Activated naive CD4-positive, alpha-beta T cell treated with anti-CD3 and anti-CD28 coated beads for 36 hours (primary cell): ENCODE results near the gene TBKBP1. TPM values are rescaled to one million over a fixed set of nuclear protein-coding genes. Genes with fewer than 3 reads are reported as not detected.
A peak's percentile ranks its signal among the peaks of the same experiment; 100 is the strongest.

Experiments
- CTCF ChIA-PET: fragments of 350-600 bp; sonication (Branson Sonifier 250); formaldehyde crosslinking; loops from one replicate; lab custom pipeline; 2021; ENCODE audit warnings: antibody characterized with exemption; lab: Charles Lee
- DNase-seq: peaks from one replicate; pipeline ENCODE4 v3.0.0-alpha.2; 2020
- H3K27ac Mint-ChIP-seq: one replicate; pipeline ENCODE4 v1.8.0; 2021; ENCODE audit warnings: mild to moderate bottlenecking, mixed read lengths
- H3K27me3 Mint-ChIP-seq: one replicate; pipeline ENCODE4 v1.8.0; 2021; ENCODE audit warnings: low read depth, mixed read lengths
- H3K36me3 Mint-ChIP-seq: one replicate; pipeline ENCODE4 v1.8.0; 2021; ENCODE audit warnings: low read depth, mixed read lengths
- H3K4me1 Mint-ChIP-seq: one replicate; pipeline ENCODE4 v1.8.0; 2021; ENCODE audit warnings: low read depth, mixed read lengths
- H3K4me3 Mint-ChIP-seq: one replicate; pipeline ENCODE4 v1.8.0; 2021; ENCODE audit warnings: mild to moderate bottlenecking, moderate library complexity, mixed read lengths
- H3K9me3 Mint-ChIP-seq: one replicate; pipeline ENCODE4 v1.8.0; 2021; ENCODE audit warnings: mixed read lengths
- intact Hi-C: fragments of 100-400 bp; cut with micrococcal nuclease; formaldehyde crosslinking; loops from one replicate; pipeline ENCODE4 v1.15.1; 2023
- total RNA-seq, 2 experiments: library from RNA; stranded (reverse); gene quantifications; one replicate each; pipeline ENCODE4 v1.2.3, GENCODE V29; 2021

Gene TBKBP1
- total RNA-seq, 2 experiments from 2014 or later, result 19.5 to 19.7 TPM

DNA sequence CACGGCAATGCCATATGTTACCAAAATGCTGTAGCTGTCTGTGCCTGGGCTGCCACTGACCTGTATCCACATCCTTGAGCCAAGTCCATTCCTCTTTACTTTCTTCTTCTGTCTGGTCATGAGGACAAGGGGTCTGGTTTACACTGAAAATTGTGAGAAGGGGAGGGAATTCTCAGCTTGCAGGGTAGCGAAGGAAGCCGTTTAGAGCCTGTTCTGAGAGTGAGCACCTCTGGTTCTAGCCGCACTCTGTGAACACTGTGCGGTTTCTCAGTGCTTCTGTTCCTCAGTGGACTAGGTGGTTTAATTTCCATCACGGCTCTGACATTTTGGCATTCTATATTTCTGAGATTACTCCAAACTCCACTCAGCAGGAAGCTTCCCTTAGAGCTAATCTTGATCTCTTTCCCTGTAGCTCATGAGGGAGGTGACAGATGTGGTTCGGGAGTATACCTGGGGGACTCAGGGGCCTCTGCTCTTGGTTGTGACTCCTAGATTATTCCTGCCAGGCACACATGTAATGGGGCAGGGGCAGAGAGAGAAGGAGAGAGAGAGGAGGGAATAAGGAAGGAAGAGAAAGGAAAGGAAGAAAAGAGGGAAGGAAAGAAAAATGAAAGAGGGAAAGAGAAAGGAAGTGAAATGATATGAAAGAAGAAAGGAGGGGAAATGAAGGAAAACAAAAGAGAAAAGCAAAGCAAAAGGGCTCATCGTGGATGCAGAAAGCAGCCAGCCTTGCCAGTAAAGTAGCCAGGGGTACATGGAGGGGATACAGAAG is 24.9 kb downstream of the TBKBP1 start:
- no peaks in the 10 kb centered on the region for H3K9me3 Mint-ChIP-seq
- H3K4me3 Mint-ChIP-seq, result peak overlapping the region; percentile 62
- H3K27me3 Mint-ChIP-seq, result no peaks in the 10 kb centered on the region
- CTCF ChIA-PET, result interaction anchor here (0.7 to 6.4 kb wide), 11 partner anchors 9 to 228 kb away, joined by 3 to 128 read pairs (median 6); partner anchors contain the start of gene TBX21
- intact Hi-C loops, result loop anchor here (1.0 kb wide), 1 partner anchor 21 kb away; no protein-coding TSS in a partner anchor
- peaks cover 88% of the 10 kb centered on the region for H3K4me1 Mint-ChIP-seq
- no peaks in the 10 kb centered on the region for H3K36me3 Mint-ChIP-seq
- peak; percentile 51 for DNase-seq
- H3K27ac Mint-ChIP-seq, result peak overlapping the region; percentile 100

GRCh38 chr17:47719411-47720152 is 25.6 kb downstream of the TBKBP1 start:
- Mint-ChIP-seq H3K9me3 (no peaks in the 10 kb centered on the region), H3K27me3 (no peaks in the 10 kb centered on the region), H3K27ac (peak overlapping the region; percentile 100), H3K4me1 (peaks cover 95% of the 10 kb centered on the region), H3K36me3 (no peaks in the 10 kb centered on the region), H3K4me3 (peak overlapping the region; percentile 62)
- CTCF ChIA-PET, result interaction anchor here (2.1 to 6.4 kb wide), 4 partner anchors 10 to 20 kb away, joined by 7 to 128 read pairs (median 54); partner anchors contain the start of gene TBX21
- DNase-seq, result peak; percentile 96
- intact Hi-C loops, result loop anchor here (10.0 kb wide), 1 partner anchor 515 kb away; the partner anchor contains the start of gene MYL4

DNA sequence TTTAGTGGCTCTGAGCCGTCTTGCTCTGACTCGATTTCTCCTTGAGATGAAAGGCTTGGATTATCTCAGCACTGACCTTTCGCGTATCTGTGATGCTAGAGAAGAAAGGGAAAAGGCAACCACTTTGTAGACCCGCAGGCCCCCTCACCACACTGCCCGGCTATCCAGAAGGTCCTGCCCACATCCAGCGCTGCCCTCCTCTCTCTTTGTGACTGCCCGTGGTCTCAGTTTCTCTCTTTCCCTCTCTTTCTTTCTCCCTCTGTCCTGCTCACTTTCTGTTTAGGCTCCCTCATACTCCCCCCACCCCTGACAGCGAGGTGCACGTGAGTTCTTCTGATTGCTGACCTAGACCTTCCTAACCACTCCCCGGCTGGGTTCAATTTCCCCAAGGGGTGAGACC is 26.2 kb downstream of the TBKBP1 start:
- DNase-seq, result peak; percentile 30
- Mint-ChIP-seq H3K4me1 (peaks cover 96% of the 10 kb centered on the region), H3K4me3 (peak overlapping the region; percentile 62), H3K27ac (peak overlapping the region; percentile 100), H3K9me3 (no peaks in the 10 kb centered on the region), H3K27me3 (no peaks in the 10 kb centered on the region), H3K36me3 (no peaks in the 10 kb centered on the region)
- CTCF ChIA-PET, result interaction anchor here (2.1 to 6.4 kb wide), 4 partner anchors 10 to 21 kb away, joined by 7 to 128 read pairs (median 54); partner anchors contain the start of gene TBX21
- intact Hi-C loops, result loop anchor here (10.0 kb wide), 1 partner anchor 515 kb away; the partner anchor contains the start of gene MYL4

- H3K27ac Mint-ChIP-seq, result peak overlapping the region; percentile 100
- intact Hi-C loops, result loop anchor here (1.0 to 10.0 kb wide), 6 partner anchors 12 to 516 kb away; partner anchors contain the start of genes KPNB1, MYL4 and TBX21
- CTCF ChIA-PET, result interaction anchor here (2.9 to 8.1 kb wide), 2 partner anchors 11 to 24 kb away, joined by 16 to 44 read pairs; partner anchors contain the start of gene TBX21
- peak overlapping the region; percentile 62 for H3K4me3 Mint-ChIP-seq
- peak; percentile 100 for DNase-seq
- H3K36me3 Mint-ChIP-seq, result no peaks in the 10 kb centered on the region
- H3K27me3 Mint-ChIP-seq, result no peaks in the 10 kb centered on the region
- H3K9me3 Mint-ChIP-seq, result no peaks in the 10 kb centered on the region
- peaks cover 96% of the 10 kb centered on the region for H3K4me1 Mint-ChIP-seq
Observed at GRCh38 chr17:47720754-47721533, 27.0 kb downstream of the TBKBP1 start.

DNA sequence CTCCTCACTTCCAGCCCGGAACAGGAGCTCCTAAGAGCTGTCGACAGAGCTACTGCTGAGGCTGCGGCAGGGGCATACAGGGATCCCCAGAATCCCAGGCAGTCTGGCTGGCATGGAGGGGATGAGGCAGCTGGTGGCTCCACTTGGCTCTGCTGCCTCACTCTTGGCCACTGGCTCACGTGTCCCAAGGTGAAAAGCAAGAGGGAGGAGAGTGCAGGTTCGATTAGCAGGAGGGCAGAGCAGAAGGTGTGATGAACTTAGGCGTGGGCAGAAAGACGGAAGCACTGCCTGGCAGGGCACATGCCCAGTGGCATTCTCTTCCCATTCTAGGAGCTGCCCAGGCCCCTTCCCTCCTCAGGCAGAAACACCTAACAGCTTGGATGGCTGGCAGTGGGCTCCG is 27.8 kb downstream of the TBKBP1 start:
- Mint-ChIP-seq H3K4me1 (peaks cover 96% of the 10 kb centered on the region), H3K9me3 (no peaks in the 10 kb centered on the region), H3K27me3 (no peaks in the 10 kb centered on the region), H3K4me3 (peak overlapping the region; percentile 62), H3K27ac (peak overlapping the region; percentile 100), H3K36me3 (no peaks in the 10 kb centered on the region)
- intact Hi-C loops, result loop anchor here (1.0 to 10.0 kb wide), 6 partner anchors 12 to 517 kb away; partner anchors contain the start of genes KPNB1, MYL4 and TBX21
- CTCF ChIA-PET, result interaction anchor here (2.9 to 8.1 kb wide), 2 partner anchors 10 to 24 kb away, joined by 16 to 44 read pairs; partner anchors contain the start of gene TBX21
- no peak for DNase-seq

GRCh38 chr17:47724705-47725104 is 30.7 kb downstream of the TBKBP1 start:
- Mint-ChIP-seq H3K4me1 (peaks cover 94% of the 10 kb centered on the region), H3K27me3 (no peaks in the 10 kb centered on the region), H3K27ac (peak overlapping the region; percentile 60), H3K36me3 (no peaks in the 10 kb centered on the region), H3K9me3 (no peaks in the 10 kb centered on the region), H3K4me3 (peak overlapping the region; percentile 27)
- CTCF ChIA-PET, result interaction anchor here (0.9 to 8.1 kb wide), 7 partner anchors 8 to 27 kb away, joined by 3 to 44 read pairs (median 4); partner anchors contain the start of gene TBX21
- intact Hi-C loops, result loop anchor here (10.0 kb wide), 1 partner anchor 520 kb away; the partner anchor contains the start of gene MYL4
- DNase-seq, result no peak

DNA sequence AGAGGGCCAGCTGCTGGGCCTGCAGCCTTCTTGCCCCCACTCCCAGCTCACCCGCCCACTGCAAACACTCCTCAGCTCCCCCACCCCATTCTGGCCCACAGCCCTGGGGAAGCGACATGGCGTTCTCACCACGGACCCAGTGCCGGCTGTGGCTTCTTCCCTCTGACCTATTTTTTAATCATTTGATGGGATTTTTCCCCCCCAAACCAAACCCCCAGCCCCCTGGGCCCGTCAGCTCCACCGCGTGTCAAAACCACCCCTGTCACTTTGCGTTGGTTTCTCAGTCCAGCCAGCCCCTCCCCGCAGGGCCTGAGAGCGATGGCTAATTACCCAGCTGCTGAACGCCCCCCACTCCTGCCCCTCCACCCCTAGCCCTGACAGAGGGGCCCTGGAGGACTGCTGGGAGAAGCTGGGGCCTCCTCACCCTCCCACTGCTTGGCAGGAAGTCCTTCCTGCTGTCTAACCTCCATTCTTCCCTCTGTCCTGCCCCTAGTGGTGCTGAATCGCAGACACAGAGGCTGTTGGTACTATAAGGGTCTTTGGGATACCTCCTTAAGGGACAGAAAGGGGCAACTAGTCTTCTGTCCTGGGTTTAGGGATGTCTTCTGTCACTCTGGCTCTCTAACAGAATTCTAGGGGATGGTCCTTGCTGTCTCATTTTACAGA is 31.6 kb downstream of the TBKBP1 start:
- Mint-ChIP-seq H3K36me3 (no peaks in the 10 kb centered on the region), H3K27me3 (no peaks in the 10 kb centered on the region), H3K27ac (no peak overlapping the region), H3K4me1 (peaks cover 93% of the 10 kb centered on the region), H3K4me3 (no peak overlapping the region), H3K9me3 (no peaks in the 10 kb centered on the region)
- peak; percentile 51 for DNase-seq
- intact Hi-C loops, result loop anchor here (10.0 kb wide), 1 partner anchor 521 kb away; the partner anchor contains the start of gene MYL4
- CTCF ChIA-PET, result interaction anchor here (0.9 to 8.1 kb wide), 7 partner anchors 8 to 28 kb away, joined by 3 to 44 read pairs (median 4); partner anchors contain the start of gene TBX21

DNA sequence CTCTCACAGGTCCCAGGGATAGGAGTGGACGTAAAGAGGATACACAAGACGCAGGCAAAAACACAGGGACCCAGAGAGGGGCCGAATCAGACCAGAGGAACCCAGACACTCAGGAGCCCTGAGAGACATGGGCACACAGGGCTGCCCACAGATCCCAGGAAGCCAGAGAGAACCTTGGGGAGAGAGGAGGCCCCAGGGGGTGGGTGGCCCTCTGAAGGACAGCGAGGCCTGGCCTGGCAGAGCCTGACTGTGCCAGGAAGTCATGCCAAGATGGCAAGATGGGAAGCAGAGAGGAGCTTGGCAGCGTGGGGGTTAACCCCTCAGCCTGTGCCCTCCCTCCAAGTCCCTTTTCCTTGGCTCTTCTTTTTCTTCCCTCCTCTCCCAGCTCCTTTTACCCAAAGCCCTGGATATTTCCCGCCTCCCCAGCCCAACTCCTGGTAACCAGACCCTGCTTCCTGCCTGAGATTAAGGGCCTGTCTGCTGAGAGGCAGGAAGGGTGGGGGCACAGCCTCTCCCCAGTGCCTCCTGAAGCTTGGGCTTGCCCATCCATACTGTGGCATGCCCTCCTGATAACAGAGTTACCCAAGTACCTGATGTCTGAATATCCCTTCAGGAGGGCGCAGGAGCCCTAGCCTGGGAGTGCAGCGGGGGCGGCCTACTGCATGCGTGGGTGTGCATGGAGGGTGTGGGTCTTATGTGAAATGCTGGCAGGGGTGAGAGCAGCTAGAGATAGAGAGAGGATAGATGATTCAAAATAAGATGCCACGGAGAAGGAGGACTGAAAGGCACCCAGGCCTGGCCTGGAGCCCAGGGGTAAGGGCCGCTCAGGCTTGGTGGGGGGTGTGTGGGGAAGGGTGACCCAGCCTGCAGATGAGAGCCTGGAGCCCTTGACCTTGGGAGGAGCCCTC is 33.1 kb downstream of the TBKBP1 start:
- H3K27ac Mint-ChIP-seq, result peak overlapping the region; percentile 41
- no peak for DNase-seq
- intact Hi-C loops, result loop anchor here (10.0 kb wide), 1 partner anchor 522 kb away; the partner anchor contains the start of gene MYL4

DNA sequence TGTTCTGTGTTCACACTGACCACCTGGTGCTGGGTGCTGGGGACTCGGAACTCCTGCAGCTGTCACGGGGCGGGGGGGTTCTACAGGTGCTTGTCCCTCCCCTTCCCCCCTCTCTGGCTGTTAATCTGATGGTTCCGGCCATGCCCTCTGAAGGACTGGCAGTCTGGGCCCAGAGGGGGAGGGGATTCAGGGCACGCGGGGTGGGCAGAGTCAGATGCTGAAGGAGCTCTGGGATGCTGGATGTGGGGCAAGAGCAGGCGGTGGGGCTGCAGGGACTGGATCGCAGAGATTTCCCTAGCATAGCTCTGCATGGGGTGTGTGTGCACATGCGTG is 33.7 kb downstream of the TBKBP1 start:
- intact Hi-C loops, result loop anchor here (10.0 kb wide), 1 partner anchor 523 kb away; the partner anchor contains the start of gene MYL4
- peak overlapping the region; percentile 39 for H3K27ac Mint-ChIP-seq
- CTCF ChIA-PET, result interaction anchor here (1.2 to 8.1 kb wide), 3 partner anchors 9 to 30 kb away, joined by 4 to 44 read pairs (median 4); no protein-coding TSS in a partner anchor
- H3K4me3 Mint-ChIP-seq, result no peak overlapping the region
- peaks cover 96% of the 10 kb centered on the region for H3K4me1 Mint-ChIP-seq
- no peak for DNase-seq
- no peaks in the 10 kb centered on the region for H3K36me3 Mint-ChIP-seq
- no peaks in the 10 kb centered on the region for H3K27me3 Mint-ChIP-seq
- no peaks in the 10 kb centered on the region for H3K9me3 Mint-ChIP-seq

More for the DNA sequence above, 33.1 kb downstream of the TBKBP1 start:
- peaks cover 96% of the 10 kb centered on the region for H3K4me1 Mint-ChIP-seq
- H3K9me3 Mint-ChIP-seq, result no peaks in the 10 kb centered on the region
- CTCF ChIA-PET, result interaction anchor here (1.2 to 8.1 kb wide), 3 partner anchors 8 to 30 kb away, joined by 4 to 44 read pairs (median 4); no protein-coding TSS in a partner anchor
- no peak overlapping the region for H3K4me3 Mint-ChIP-seq
- H3K27me3 Mint-ChIP-seq, result no peaks in the 10 kb centered on the region
- H3K36me3 Mint-ChIP-seq, result no peaks in the 10 kb centered on the region
